ENCODE measurements around the gene LRP2.

Gene LRP2

DNA sequence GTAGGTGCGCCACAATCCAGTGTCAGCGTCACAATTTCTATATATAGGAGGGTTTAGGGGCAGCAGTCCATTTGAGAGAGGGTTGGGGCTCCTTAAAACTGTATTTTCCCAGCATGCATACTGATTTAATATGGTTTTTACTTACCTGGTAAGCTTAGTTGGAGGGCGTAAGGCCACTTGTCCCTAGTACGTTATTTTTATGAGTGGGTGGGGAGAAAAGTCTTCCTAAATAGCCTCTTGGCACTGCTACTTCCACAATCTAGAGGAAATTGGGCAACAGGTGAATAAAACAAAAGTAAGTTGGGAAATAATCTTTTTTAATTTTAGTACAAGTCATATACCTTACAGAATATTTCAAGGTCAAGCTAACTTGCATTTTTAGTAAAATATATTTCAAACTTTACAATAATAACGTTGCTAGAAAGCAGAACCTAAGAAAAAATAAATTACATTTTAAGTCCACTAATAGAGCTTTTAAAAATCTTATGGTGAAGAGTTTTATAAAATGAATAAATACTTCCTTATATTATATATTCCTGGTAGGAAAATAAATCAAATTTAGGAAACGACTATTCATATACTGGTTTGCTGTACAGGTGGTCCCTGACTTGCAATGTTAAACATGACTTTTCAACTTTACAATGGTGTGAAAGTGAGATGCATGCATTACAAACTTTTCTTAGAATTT is 272.1 kb downstream of the LRP2 start:
- DNase-seq (ENCODE audit: low spot score): no peak

- no peak for DNase-seq (ENCODE audit: low spot score)
These were observed 273.2 kb downstream of the LRP2 start for GRCh38 chr2:169089182-169089581.

DNA sequence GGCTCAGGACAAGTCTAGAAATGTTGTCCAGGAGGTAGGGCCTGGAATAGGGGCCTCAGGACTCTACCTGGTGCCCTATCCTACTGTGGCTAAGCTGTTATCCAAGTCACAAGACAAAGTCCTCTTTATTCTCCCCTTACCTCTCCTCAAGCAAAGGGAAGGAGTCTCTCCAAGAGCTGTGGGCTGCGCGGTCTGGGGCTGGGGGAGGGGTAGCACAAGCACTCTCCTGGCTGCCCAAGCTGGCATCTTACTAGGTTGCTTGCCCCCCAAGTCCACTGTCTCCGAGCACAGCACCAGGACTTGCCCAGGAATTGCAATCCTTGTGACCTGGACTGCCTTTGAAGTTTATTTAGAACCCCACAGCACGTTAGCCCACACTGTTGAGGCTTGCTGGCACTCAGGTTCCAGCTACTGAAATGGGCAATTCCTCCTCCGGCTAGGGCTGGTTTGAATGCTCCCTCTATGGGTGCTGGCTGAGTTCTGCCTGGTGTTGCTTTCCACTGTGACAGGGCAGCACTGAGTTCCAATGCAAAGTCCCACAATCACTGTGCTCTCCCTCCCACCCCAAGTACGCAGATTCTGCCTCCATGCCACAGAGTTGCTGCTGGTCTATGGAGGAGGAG is 274.5 kb downstream of the LRP2 start:
- DNase-seq (ENCODE audit: low spot score): no peak

DNA sequence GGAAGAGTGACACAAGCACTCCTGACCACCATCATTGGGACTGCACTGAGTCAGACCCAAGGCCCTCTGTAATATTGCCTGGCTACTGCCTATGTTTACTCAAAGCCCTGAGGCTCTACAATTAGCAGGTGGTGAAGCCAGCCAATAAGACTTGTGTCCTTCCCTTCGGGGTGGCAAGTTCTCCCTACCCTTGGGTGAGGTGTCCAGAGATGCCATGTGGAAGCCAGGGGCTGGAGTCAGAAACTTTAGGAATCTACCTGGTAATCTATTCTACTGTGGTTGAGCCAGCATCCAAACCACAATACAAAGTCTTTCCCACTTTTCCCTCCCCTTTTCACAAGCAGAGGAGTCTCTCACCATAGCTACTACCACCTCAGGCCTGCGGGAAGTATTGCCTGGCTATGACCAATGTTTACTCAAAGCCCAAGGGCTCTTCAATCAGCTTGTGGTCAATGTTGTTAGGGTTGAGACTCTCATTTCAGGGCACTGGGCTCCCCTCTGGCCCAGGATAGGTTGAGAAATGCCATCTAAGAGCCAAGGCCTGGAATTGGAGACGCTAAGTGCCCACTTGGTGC is 275.4 kb downstream of the LRP2 start:
- no peak for DNase-seq (ENCODE audit: low spot score)

DNA sequence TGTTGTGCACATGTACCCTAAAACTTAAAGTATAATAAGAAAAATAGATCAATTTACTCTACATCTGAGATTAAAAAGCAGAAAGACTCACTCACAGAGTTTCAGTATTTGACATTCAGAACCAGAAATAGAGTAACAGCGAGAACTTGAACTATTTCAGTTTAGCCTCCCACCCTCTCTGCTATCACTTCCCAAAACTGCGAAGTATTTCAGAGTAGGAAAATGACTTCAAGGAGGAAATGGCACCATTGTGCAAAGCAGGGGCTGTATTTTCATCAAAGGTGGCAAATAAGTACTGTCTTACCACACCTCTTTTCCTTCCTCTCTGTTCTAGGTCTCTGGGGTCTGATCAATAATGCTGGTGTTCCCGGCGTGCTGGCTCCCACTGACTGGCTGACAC is 279.3 kb downstream of the LRP2 start:
- no peak for DNase-seq (ENCODE audit: low spot score)

DNA sequence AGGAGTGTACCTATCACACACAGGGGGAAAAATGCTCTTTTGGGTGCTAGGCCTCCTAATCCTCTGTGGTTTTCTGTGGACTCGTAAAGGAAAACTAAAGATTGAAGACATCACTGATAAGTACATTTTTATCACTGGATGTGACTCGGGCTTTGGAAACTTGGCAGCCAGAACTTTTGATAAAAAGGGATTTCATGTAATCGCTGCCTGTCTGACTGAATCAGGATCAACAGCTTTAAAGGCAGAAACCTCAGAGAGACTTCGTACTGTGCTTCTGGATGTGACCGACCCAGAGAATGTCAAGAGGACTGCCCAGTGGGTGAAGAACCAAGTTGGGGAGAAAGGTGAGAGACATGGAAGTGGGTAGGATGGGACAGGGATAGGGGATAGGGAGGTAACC is 280.8 kb downstream of the LRP2 start:
- no peak for DNase-seq (ENCODE audit: low spot score)

- no peak for DNase-seq (ENCODE audit: low spot score)
These were observed 281.9 kb downstream of the LRP2 start for GRCh38 chr2:169080250-169081069.

GRCh38 chr2:169077674-169078240 is 284.6 kb downstream of the LRP2 start:
- DNase-seq (ENCODE audit: low spot score): no peak

Measured in hematopoietic multipotent progenitor cell treated with erythropoietin and hydrocortisone succinate and interleukin-3 and kit ligand, for 17 days (in vitro differentiated cells).